HG03064 (cell line): ENCODE data around the gene OVOL2.
"Not testable (repeated sequence)": the region's sequence is repeated elsewhere in the genome, so short reads cannot be mapped to it uniquely, and the experiment has no call there.

Experiments used
- ATAC-seq: cut with Tn5 transposase; IDR thresholded peaks from one replicate; pipeline ENCODE4 v1.9.1; 2021; ENCODE audit warnings: low read depth; ENCODE audit not compliant: unreplicated experiment

The OVOL2 gene

GRCh38 chr20:18057101-18057993, at the start of gene OVOL2:
Gene OVOL2, minus strand, starts transcription at chr20:18057916. Its CDS starts 282 bp downstream, at chr20:18057634.
- ATAC-seq, result no peak

GRCh38 chr20:18103497-18103896, 45.8 kb upstream of the OVOL2 start:
- no peak for ATAC-seq

GRCh38 chr20:18101125-18101810, 43.6 kb upstream of the OVOL2 start:
- ATAC-seq, result no peak

GRCh38 chr20:18100569-18100968, 42.9 kb upstream of the OVOL2 start:
- not testable (repeated sequence) for ATAC-seq

- ATAC-seq, result no peak
Measured at GRCh38 chr20:18094191-18094590, 36.5 kb upstream of the OVOL2 start.

GRCh38 chr20:18093388-18093787, 35.7 kb upstream of the OVOL2 start:
- no peak for ATAC-seq

- no peak for ATAC-seq
Measured at GRCh38 chr20:18092890-18093289, 35.2 kb upstream of the OVOL2 start.

- no peak for ATAC-seq
Measured at GRCh38 chr20:18091623-18092022, 33.9 kb upstream of the OVOL2 start.

GRCh38 chr20:18090477-18090876, 32.8 kb upstream of the OVOL2 start:
- ATAC-seq, result no peak

GRCh38 chr20:18090044-18090443, 32.3 kb upstream of the OVOL2 start:
- ATAC-seq, result no peak

- not testable (repeated sequence) for ATAC-seq
Measured at GRCh38 chr20:18088841-18089240, 31.1 kb upstream of the OVOL2 start.

GRCh38 chr20:18088298-18088697, 30.6 kb upstream of the OVOL2 start:
- ATAC-seq, result not testable (repeated sequence)

- no peak for ATAC-seq
Measured at GRCh38 chr20:18087054-18087453, 29.3 kb upstream of the OVOL2 start.

- ATAC-seq, result not testable (repeated sequence)
Measured at GRCh38 chr20:18080836-18081235, 23.1 kb upstream of the OVOL2 start.

- no peak for ATAC-seq
Measured at GRCh38 chr20:18079756-18080353, 22.1 kb upstream of the OVOL2 start.

- ATAC-seq, result no peak
Measured at GRCh38 chr20:18077157-18077556, 19.4 kb upstream of the OVOL2 start.

GRCh38 chr20:18072532-18072931, 14.8 kb upstream of the OVOL2 start:
- no peak for ATAC-seq

- ATAC-seq, result no peak
Measured at GRCh38 chr20:18066421-18067333, 9.0 kb upstream of the OVOL2 start.

GRCh38 chr20:18063676-18064075, 6.0 kb upstream of the OVOL2 start:
- no peak for ATAC-seq

- no peak for ATAC-seq
Measured at GRCh38 chr20:18059603-18060002, 1.9 kb upstream of the OVOL2 start.
